Stimulated activated CD4-positive, alpha-beta T cell treated with anti-CD3 and anti-CD28 coated beads, Interleukin-15, amount 100 ng/mL, for 1 hour (primary cell): Measurements from ENCODE around the gene NCBP2.
"Not testable (repeated sequence)": the region's sequence is repeated elsewhere in the genome, so short reads cannot be mapped to it uniquely, and the experiment has no call there.

Experiments
- DNase-seq, 2 donors: peaks; one replicate each; pipeline ENCODE4 v3.0.0-alpha.2; 2020; ENCODE audit warnings: low read depth in 1 of 2, low spot score in 1 of 2

Gene NCBP2

GRCh38 chr3:196968233-196969133 lies 26.2 kb upstream of the NCBP2 start, which contains the start of gene PIGZ:
TSS of gene PIGZ (minus strand) at chr3:196968833. CDS start at chr3:196952031, 16,802 bp downstream.
- peak in 1 of 2 donors; percentile 35 for DNase-seq

GRCh38 chr3:196967412-196968232 lies 25.3 kb upstream of the NCBP2 start:
- DNase-seq, result no peak

GRCh38 chr3:196966526-196967401 lies 24.4 kb upstream of the NCBP2 start:
- no peak for DNase-seq

- no peak for DNase-seq
These were observed 23.5 kb upstream of the NCBP2 start for GRCh38 chr3:196965804-196966173.

- DNase-seq, result no peak
These were observed 22.9 kb upstream of the NCBP2 start for GRCh38 chr3:196965112-196965803.

- no peak for DNase-seq
These were observed 21.3 kb upstream of the NCBP2 start for GRCh38 chr3:196963631-196963953.

- DNase-seq, result no peak
These were observed 20.8 kb upstream of the NCBP2 start for GRCh38 chr3:196962930-196963630.

GRCh38 chr3:196962108-196962929 lies 20.0 kb upstream of the NCBP2 start:
- DNase-seq, result no peak

GRCh38 chr3:196954832-196955231 lies 12.5 kb upstream of the NCBP2 start:
- DNase-seq, result no peak

- no peak for DNase-seq
These were observed 9.0 kb upstream of the NCBP2 start for GRCh38 chr3:196951371-196951770.

GRCh38 chr3:196949750-196950149 lies 7.4 kb upstream of the NCBP2 start:
- DNase-seq, result no peak

- no peak for DNase-seq
These were observed 6.9 kb upstream of the NCBP2 start for GRCh38 chr3:196949285-196949619.

- no peak for DNase-seq
These were observed 6.3 kb upstream of the NCBP2 start for GRCh38 chr3:196948442-196949284.

- no peak for DNase-seq
These were observed 5.6 kb upstream of the NCBP2 start for GRCh38 chr3:196947860-196948441.

GRCh38 chr3:196947136-196947859 lies 5.0 kb upstream of the NCBP2 start:
- DNase-seq, result no peak

- DNase-seq, result not testable (repeated sequence)
These were observed 1.9 kb upstream of the NCBP2 start for GRCh38 chr3:196944037-196944790.

GRCh38 chr3:196942915-196943277 lies 568 bp upstream of the NCBP2 start:
- no peak for DNase-seq
